22Rv1 (cell line): ENCODE data around the gene TMEM158.

Source experiments
- H3K27ac ChIP-seq: fragments of 450-650 bp; 2 replicates; pipeline ENCODE4 v1.5.1; 2017
- CTCF ChIP-seq: fragments of 450-650 bp; IDR thresholded peaks from 2 replicates; pipeline ENCODE4 v1.5.1; 2017; ENCODE audit warnings: mild to moderate bottlenecking
- ZFX ChIP-seq: fragments of 450-650 bp; IDR thresholded peaks from 2 replicates; pipeline ENCODE4 v1.6.1; 2017; ENCODE audit warnings: antibody characterized with exemption, borderline replicate concordance

Gene TMEM158

GRCh38 chr3:45211466-45212094, 14.5 kb downstream of the TMEM158 start:
- no peak overlapping the region for H3K27ac ChIP-seq
- TF ChIP-seq CTCF = no peak
- no peak for TF ChIP-seq ZFX

GRCh38 chr3:45210308-45211041, 15.6 kb downstream of the TMEM158 start:
- no peak for TF ChIP-seq ZFX
- TF ChIP-seq CTCF = peak; percentile 90
- no peak overlapping the region for H3K27ac ChIP-seq

GRCh38 chr3:45209526-45209925, 16.6 kb downstream of the TMEM158 start:
- no peak overlapping the region for H3K27ac ChIP-seq
- TF ChIP-seq ZFX = no peak

GRCh38 chr3:45208586-45208985, 17.5 kb downstream of the TMEM158 start:
- TF ChIP-seq CTCF (no peak), ZFX (no peak)
- no peak overlapping the region for H3K27ac ChIP-seq

GRCh38 chr3:45207446-45207845, 18.6 kb downstream of the TMEM158 start:
- no peak for TF ChIP-seq ZFX
- no peak for TF ChIP-seq CTCF

GRCh38 chr3:45205126-45205525, 21.0 kb downstream of the TMEM158 start:
- TF ChIP-seq CTCF (no peak), ZFX (no peak)
- no peak overlapping the region for H3K27ac ChIP-seq

More at GRCh38 chr3:45207446-45207845, 18.6 kb downstream of the TMEM158 start:
- H3K27ac ChIP-seq = no peak overlapping the region

- TF ChIP-seq ZFX (no peak), CTCF (no peak)
- no peak overlapping the region for H3K27ac ChIP-seq
These were observed 22.0 kb downstream of the TMEM158 start for GRCh38 chr3:45204136-45204535.
